T-cell (primary cell): ENCODE results near the gene UQCRH. TPM values are rescaled to one million over a fixed set of nuclear protein-coding genes. Genes with fewer than 3 reads are reported as not detected.

ENCODE experiments used
- ATAC-seq, 4 experiments: fragments of 200-7000 bp in 3 of 4; fragments of 150-1000 bp in 1 of 4; cut with Tn5 transposase; replicated peaks in 1 of 4; 1 replicate in 3 of 4; 2 replicates in 1 of 4; pipeline ENCODE4 v1.10.0; 2021; ENCODE audit warnings: moderate library complexity in 3 of 4, mild to moderate bottlenecking in 2 of 4, moderate number of reproducible peaks in 1 of 4
- CTCF ChIA-PET, 2 donors: fragments of 300-600 bp; sonication (Branson Sonifier 250); formaldehyde crosslinking; loops; one replicate each; lab custom pipeline; 2022; ENCODE audit warnings: antibody characterized with exemption in 2 of 2; lab: Charles Lee
- POLR2A ChIA-PET, 2 donors: fragments of 300-600 bp; sonication (Branson Sonifier 250); formaldehyde crosslinking; loops; one replicate each; lab custom pipeline; 2022; ENCODE audit warnings: antibody characterized with exemption in 2 of 2; lab: Charles Lee
- DNase-seq, 35 experiments: peaks; one replicate each; pipeline versions ENCODE4 v3.0.0 to v3.0.0-alpha.2; 2013 to 2023
- H3K27ac ChIP-seq: one replicate; pipeline ENCODE4 v1.5.1; 2013; ENCODE audit warnings: low read length
- H3K27me3 ChIP-seq, 2 experiments: replicated peaks in 1 of 2; 1 replicate in 1 of 2; 2 replicates in 1 of 2; pipeline versions ENCODE4 v1.6.1 to v1.7.0; 2013; ENCODE audit warnings: low read length in 1 of 2, mixed read lengths in 1 of 2; ENCODE audit not compliant: control insufficient read depth in 2 of 2, insufficient read depth in 2 of 2; ENCODE audit errors: extremely low read depth in 1 of 2
- H3K36me3 ChIP-seq, 2 donors: 1 replicate in 1 of 2; 2 replicates in 1 of 2; pipeline versions ENCODE4 v1.6.1 to v1.7.0; 2013; ENCODE audit warnings: low read length in 1 of 2; ENCODE audit not compliant: control insufficient read depth in 2 of 2, insufficient read depth in 1 of 2; ENCODE audit errors: extremely low read depth in 1 of 2
- H3K4me1 ChIP-seq, 2 experiments: 1 replicate in 1 of 2; 2 replicates in 1 of 2; pipeline versions ENCODE4 v1.6.1 to v1.7.0; 2013; ENCODE audit warnings: low read length in 2 of 2, mixed read lengths in 1 of 2; ENCODE audit not compliant: insufficient read depth in 2 of 2, control insufficient read depth in 1 of 2; ENCODE audit errors: extremely low read depth in 1 of 2
- H3K4me3 ChIP-seq, 2 donors: 1 replicate in 1 of 2; 2 replicates in 1 of 2; pipeline versions ENCODE4 v1.5.1 to v1.7.0; 2013; ENCODE audit warnings: mild to moderate bottlenecking in 2 of 2, low read length in 1 of 2, moderate library complexity in 1 of 2; ENCODE audit not compliant: control insufficient read depth in 1 of 2; ENCODE audit errors: extremely low read depth in 1 of 2
- H3K9me3 ChIP-seq: 2 replicates; pipeline ENCODE4 v1.7.0; 2013
- H3K27ac Mint-ChIP-seq, 2 donors: one replicate each; pipeline ENCODE4 v1.8.0; 2020 to 2021; ENCODE audit warnings: mild to moderate bottlenecking in 2 of 2, mixed read lengths in 2 of 2
- H3K27me3 Mint-ChIP-seq, 2 donors: one replicate each; pipeline ENCODE4 v1.8.0; 2021 to 2022; ENCODE audit warnings: mixed read lengths in 2 of 2
- H3K36me3 Mint-ChIP-seq: one replicate; pipeline ENCODE4 v1.8.0; 2021; ENCODE audit warnings: mixed read lengths
- H3K4me1 Mint-ChIP-seq, 3 donors: one replicate each; pipeline ENCODE4 v1.8.0; 2020 to 2022; ENCODE audit warnings: mixed read lengths in 3 of 3, mild to moderate bottlenecking in 1 of 3
- H3K4me3 Mint-ChIP-seq, 3 donors: one replicate each; pipeline ENCODE4 v1.8.0; 2020 to 2022; ENCODE audit warnings: mild to moderate bottlenecking in 3 of 3, mixed read lengths in 3 of 3, moderate library complexity in 3 of 3
- H3K9me3 Mint-ChIP-seq, 3 donors: one replicate each; pipeline ENCODE4 v1.8.0; 2020 to 2022; ENCODE audit warnings: mixed read lengths in 3 of 3
- WGBS: methylation state at CpG from one replicate; pipeline ENCODE4 v1.1.5; 2013; ENCODE audit warnings: missing lambda C conversion rate; ENCODE audit not compliant: insufficient coverage; 5-methylcytosine and 5-hydroxymethylcytosine counted together
- total RNA-seq, 35 experiments: library from RNA in 6 of 35; stranded (reverse) in 6 of 35; fragments of 120-200 nt in 1 of 35; gene quantifications; one replicate each; pipeline versions ENCODE4 v1.2.1 to v1.2.4 and lab custom pipeline; 2013 to 2026

The UQCRH gene
- total RNA-seq: 100 to 1,000 TPM in 4 of 5 donors, 10 to 100 TPM in 1; 96.3 to 141 (median 127) TPM
- 204 TPM for total RNA-seq (2013)
- 47.2 to 171 (median 61.4) reads per million in 29 experiments for total RNA-seq (lab: John Stamatoyannopoulos, UW)

DNA sequence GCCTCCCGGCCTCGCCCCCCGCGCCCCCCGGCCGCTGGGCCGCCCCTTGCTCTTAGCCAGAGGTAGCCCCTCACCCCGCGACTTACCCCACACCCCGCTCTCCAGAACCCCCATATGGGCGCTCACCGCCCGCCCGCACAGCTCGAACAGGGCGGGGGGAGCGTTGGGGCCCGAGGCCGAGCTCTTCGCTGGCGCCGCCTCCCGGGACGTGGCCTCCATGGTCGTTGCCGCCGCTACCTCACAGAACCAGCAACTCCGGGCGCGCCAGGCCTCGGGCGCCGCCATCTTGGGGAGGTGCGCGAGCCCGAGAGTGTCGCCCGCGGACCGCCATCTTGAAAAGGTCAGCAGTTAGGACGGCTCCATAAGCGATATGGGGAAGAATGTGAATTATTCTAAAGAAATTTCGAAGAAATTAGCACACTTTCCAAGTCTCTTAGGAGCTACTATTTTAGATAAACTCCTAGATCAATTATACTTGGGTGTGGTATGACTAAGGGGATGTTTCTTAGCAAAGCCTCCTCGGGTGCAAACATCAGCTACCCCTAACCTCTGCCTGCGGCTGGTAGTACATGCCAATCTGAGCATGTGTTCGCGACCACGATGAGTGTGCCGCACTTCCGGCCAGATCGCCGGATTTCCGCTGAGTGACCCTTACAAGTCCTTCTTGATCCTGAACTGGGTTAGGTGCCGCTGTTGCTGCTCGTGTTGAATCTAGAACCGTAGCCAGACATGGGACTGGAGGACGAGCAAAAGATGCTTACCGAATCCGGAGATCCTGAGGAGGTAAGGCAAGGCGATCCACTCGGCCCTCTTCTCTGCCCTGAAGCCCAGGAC is at the start of gene UQCRH, which contains the start of gene LRRC41:
UQCRH (plus strand) TSS at position 661 of the 834 bp plus-strand sequence; CDS start at position 730, 69 bp downstream.
LRRC41 (minus strand) TSS at position 579 of the 834 bp plus-strand sequence; CDS start at position 285, 294 bp downstream.
- ATAC-seq (peak; percentile 87 to 90 (median 89)), DNase-seq (peak; percentile 83 to 97 (median 90))
- under 1% methylated on average over 39 of the region's 61 CpGs for WGBS
- H3K4me3 Mint-ChIP-seq: peak within 1 kb of the TSS; percentile 94 to 98 (median 96)
- Histone ChIP-seq H3K27me3 (no peaks in the 10 kb centered on the region), H3K9me3 (no peaks in the 10 kb centered on the region), H3K4me3 (peak within 1 kb of the TSS; percentile 84 to 91), H3K36me3 (peaks cover 0 to 2% of the 10 kb centered on the region in 2 donors), H3K4me1 (peaks cover 14 to 51% of the 10 kb centered on the region in 2 experiments), H3K27ac (peak within 1 kb of the TSS; percentile 85)
- no peaks in the 10 kb centered on the region for H3K27me3 Mint-ChIP-seq
- H3K4me1 Mint-ChIP-seq: peaks cover 50 to 64% (median 53%) of the 10 kb centered on the region in 3 donors
- ChIA-PET POLR2A (interaction anchor here (0.6 to 1.4 kb wide), 8 partner anchors 9 to 1671 kb away, joined by 3 to 18 read pairs (median 4); partner anchors contain the start of genes NSUN4 (in 1 of the 2) and RAD54L (in 1 of the 2)), CTCF (interaction anchor here (0.6 to 2.1 kb wide), 10 partner anchors 12 to 58 kb away, joined by 3 to 6 read pairs (median 3); partner anchors contain the start of gene RAD54L (in 1 of the 2))
- peak within 1 kb of the TSS; percentile 95 to 96 for H3K27ac Mint-ChIP-seq
- no peaks in the 10 kb centered on the region for H3K36me3 Mint-ChIP-seq
- H3K9me3 Mint-ChIP-seq: no peaks in the 10 kb centered on the region

DNA sequence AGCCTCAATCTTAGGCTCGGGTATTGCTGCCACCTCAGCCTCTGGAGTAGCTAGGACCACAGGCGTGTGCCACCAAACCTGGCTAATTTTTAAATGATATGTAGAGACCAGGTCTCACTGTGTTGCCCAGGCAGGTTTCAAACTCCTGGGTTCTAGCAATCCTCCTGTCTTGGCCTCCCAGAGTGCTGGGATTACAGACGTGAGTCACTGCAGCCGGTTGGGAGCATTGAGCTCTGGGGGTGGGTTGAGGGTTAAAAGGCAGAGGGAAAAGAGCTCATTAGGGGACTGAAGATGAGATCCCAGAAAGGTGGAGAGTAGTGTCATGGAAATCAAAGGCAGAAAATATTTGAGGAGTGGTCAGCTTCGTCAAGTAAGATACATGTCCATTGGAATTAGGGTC is 48.8 kb upstream of the UQCRH start:
- Mint-ChIP-seq H3K27me3 (no peaks in the 10 kb centered on the region), H3K9me3 (no peaks in the 10 kb centered on the region), H3K36me3 (no peaks in the 10 kb centered on the region), H3K4me1 (no peaks in the 10 kb centered on the region), H3K27ac (no peak overlapping the region), H3K4me3 (no peak overlapping the region)
- CTCF ChIA-PET: interaction anchor here in 1 of 2 donors (0.6 kb wide), 2 partner anchors 49 to 434 kb away, joined by 3 to 4 read pairs; no protein-coding TSS in a partner anchor
- 94% methylated on average over 5 of the region's 5 CpGs for WGBS
- no peak overlapping the region for H3K4me3 ChIP-seq
- no peak overlapping the region for H3K27ac ChIP-seq
- POLR2A ChIA-PET: no interaction called here
- H3K4me1 ChIP-seq: no peaks in the 10 kb centered on the region
- DNase-seq (no peak), ATAC-seq (no peak)
- no peaks in the 10 kb centered on the region for H3K9me3 ChIP-seq
- no peaks in the 10 kb centered on the region for H3K27me3 ChIP-seq
- no peaks in the 10 kb centered on the region for H3K36me3 ChIP-seq

DNA sequence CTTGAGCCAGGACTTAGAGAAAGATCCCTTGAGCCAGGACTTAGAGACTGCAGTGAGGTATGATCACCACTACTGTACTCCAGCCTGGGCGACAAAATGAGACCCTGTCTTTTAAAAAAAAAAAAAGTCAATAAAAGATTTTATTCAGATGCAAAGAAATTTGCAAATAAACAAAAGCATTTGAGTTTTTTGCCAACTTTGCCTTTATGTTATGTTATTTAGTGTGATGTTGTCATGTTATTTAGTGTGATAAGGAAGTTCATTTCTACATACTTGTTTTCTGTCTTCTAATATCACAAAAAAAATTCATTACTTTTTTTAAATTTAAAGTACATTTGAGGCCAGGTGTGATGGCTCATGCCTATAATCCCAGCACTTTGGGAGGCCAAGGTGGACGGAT is 47.0 kb upstream of the UQCRH start:
- ChIA-PET CTCF (no interaction called here), POLR2A (no interaction called here)
- no peak overlapping the region for H3K27ac ChIP-seq
- no peaks in the 10 kb centered on the region for H3K9me3 ChIP-seq
- no peak for ATAC-seq
- Mint-ChIP-seq H3K36me3 (no peaks in the 10 kb centered on the region), H3K9me3 (no peaks in the 10 kb centered on the region), H3K27ac (no peak overlapping the region), H3K27me3 (no peaks in the 10 kb centered on the region), H3K4me3 (no peak overlapping the region), H3K4me1 (no peaks in the 10 kb centered on the region)
- WGBS: no CpG with 5 or more reads among the region's 2 CpGs
- DNase-seq: no peak
- no peaks in the 10 kb centered on the region for H3K4me1 ChIP-seq
- H3K4me3 ChIP-seq: no peak overlapping the region
- no peaks in the 10 kb centered on the region for H3K27me3 ChIP-seq
- no peaks in the 10 kb centered on the region for H3K36me3 ChIP-seq

DNA sequence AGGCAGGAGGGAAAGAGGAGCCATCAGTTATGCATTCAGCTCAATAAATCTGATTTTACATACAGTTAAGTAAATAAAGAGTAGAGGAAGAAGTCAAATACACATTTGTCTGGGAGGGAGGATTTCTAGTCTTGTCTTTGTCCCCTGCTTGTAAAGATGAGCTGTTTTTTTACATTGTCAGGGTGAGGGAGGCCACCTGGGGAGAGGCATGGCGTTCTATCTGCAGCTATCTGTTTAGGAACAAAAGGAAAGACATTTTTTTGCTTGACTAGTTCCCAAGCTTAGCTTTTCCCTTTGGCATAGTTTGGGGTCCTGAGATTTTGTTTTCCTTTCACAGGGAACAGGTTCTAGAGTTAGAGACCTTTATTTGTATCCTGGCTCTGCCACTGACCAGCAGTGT is 41.0 kb upstream of the UQCRH start:
- Histone ChIP-seq H3K4me3 (no peak overlapping the region), H3K27ac (no peak overlapping the region), H3K9me3 (no peaks in the 10 kb centered on the region), H3K36me3 (peaks cover 0 to 2% of the 10 kb centered on the region in 2 donors), H3K4me1 (no peaks in the 10 kb centered on the region), H3K27me3 (no peaks in the 10 kb centered on the region)
- Mint-ChIP-seq H3K4me3 (no peak overlapping the region), H3K9me3 (no peaks in the 10 kb centered on the region), H3K36me3 (peaks cover 3% of the 10 kb centered on the region), H3K27ac (no peak overlapping the region), H3K4me1 (no peaks in the 10 kb centered on the region), H3K27me3 (no peaks in the 10 kb centered on the region)
- ChIA-PET CTCF (no interaction called here), POLR2A (no interaction called here)
- 100% methylated on average over 1 of the region's 1 CpG for WGBS
- no peak for ATAC-seq
- DNase-seq: no peak

DNA sequence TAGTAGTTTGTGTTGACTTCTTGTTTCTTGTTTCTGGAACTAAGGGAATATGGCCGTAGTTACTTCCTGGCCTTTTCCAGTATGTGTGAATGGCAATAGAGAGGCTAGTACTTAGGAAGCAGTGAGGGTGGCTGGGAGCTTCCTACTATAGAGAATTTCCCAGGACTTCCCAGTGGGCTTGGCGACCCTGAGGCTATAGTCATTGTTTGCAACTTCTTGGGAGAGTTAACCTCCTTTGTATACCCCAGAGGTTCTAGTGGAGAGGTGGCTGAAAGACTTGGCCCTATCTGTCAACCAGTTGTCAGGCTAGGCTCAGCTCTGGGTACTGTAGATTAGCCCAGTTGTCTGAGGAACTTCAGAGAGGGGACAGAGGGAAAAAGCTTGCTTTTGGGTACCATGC is 40.4 kb upstream of the UQCRH start:
- H3K4me1 ChIP-seq: no peaks in the 10 kb centered on the region
- no peak overlapping the region for H3K4me3 ChIP-seq
- no peak overlapping the region for H3K27ac ChIP-seq
- ChIA-PET CTCF (interaction anchor here in 1 of 2 donors (0.5 kb wide), 1 partner anchor 86 kb away, joined by 4 read pairs; no protein-coding TSS in a partner anchor), POLR2A (no interaction called here)
- peaks cover 0 to 2% of the 10 kb centered on the region in 2 donors for H3K36me3 ChIP-seq
- no peak for DNase-seq
- H3K36me3 Mint-ChIP-seq: peaks cover 3% of the 10 kb centered on the region
- no peak for ATAC-seq
- no peaks in the 10 kb centered on the region for H3K4me1 Mint-ChIP-seq
- no peaks in the 10 kb centered on the region for H3K27me3 Mint-ChIP-seq
- H3K9me3 Mint-ChIP-seq: no peaks in the 10 kb centered on the region
- H3K27ac Mint-ChIP-seq: no peak overlapping the region
- H3K9me3 ChIP-seq: no peaks in the 10 kb centered on the region
- no peak overlapping the region for H3K4me3 Mint-ChIP-seq
- WGBS: no CpG with 5 or more reads among the region's 2 CpGs
- H3K27me3 ChIP-seq: no peaks in the 10 kb centered on the region

DNA sequence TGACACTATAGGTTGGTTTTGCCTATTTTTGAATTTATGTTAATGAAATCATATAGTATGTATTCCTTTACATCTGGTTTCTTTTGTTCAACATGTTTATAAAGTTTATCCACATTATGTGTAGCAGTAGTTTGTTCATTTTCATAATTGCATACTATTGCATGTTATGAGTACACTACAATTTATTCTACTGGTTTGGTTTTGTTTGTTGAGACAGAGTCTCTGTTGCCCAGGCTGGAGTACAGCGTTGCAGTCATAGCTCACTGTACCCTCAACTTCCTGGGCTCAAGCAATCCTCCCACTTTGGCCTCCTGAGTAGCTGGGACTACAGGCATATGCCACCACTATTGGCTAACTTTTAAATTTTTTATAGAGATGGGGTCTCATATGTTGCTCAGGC is 34.9 kb upstream of the UQCRH start:
- ChIA-PET CTCF (no interaction called here), POLR2A (interaction anchor here in 1 of 2 donors (0.5 kb wide), 1 partner anchor 1834 kb away, joined by 7 read pairs; no protein-coding TSS in a partner anchor)
- DNase-seq (no peak), ATAC-seq (no peak)
- Mint-ChIP-seq H3K4me3 (no peak overlapping the region), H3K4me1 (no peaks in the 10 kb centered on the region), H3K27me3 (no peaks in the 10 kb centered on the region), H3K27ac (no peak overlapping the region), H3K9me3 (no peaks in the 10 kb centered on the region), H3K36me3 (peaks cover 3% of the 10 kb centered on the region)
- no peak overlapping the region for H3K27ac ChIP-seq
- no peaks in the 10 kb centered on the region for H3K9me3 ChIP-seq
- H3K4me1 ChIP-seq: no peaks in the 10 kb centered on the region
- H3K36me3 ChIP-seq: peaks cover 0 to 2% of the 10 kb centered on the region in 2 donors
- H3K27me3 ChIP-seq: no peaks in the 10 kb centered on the region
- H3K4me3 ChIP-seq: no peak overlapping the region
- no CpG with 5 or more reads among the region's 1 CpG for WGBS
